Left cardiac atrium (tissue), 4 donors: ENCODE data around the gene ZYG11B. TPM values are rescaled to one million over a fixed set of nuclear protein-coding genes. Genes with fewer than 3 reads are reported as not detected.
A peak's percentile ranks its signal among the peaks of the same experiment; 100 is the strongest.
"Not testable (repeated sequence)": the region's sequence is repeated elsewhere in the genome, so short reads cannot be mapped to it uniquely, and the experiment has no call there.

Experiments used
- ATAC-seq, 2 donors: fragments of 200-7000 bp; cut with Tn5 transposase; one replicate each; pipeline ENCODE4 v1.9.1; 2020; ENCODE audit warnings: mild to moderate bottlenecking in 2 of 2, moderate library complexity in 2 of 2
- DNase-seq: peaks from one replicate; pipeline ENCODE4 v3.0.0-alpha.2; 2020
- intact Hi-C, 2 donors: fragments of 100-400 bp; cut with DNase I; formaldehyde crosslinking; loops; one replicate each; pipeline versions ENCODE4 v1.14.1 to v1.15.1; 2022 to 2023
- total RNA-seq, 2 donors: library from RNA; stranded (reverse); fragmentation: NEBNext Ultra II Directional; extraction: Animal tissue kit (Norgen Biotek cat#: 25700); gene quantifications; one replicate each; pipeline ENCODE4 v1.2.1, GENCODE V29; 2021
- donor health status: DM: no; HTN: yes; CAD: no.
- donor health status: DM: no; HTN: yes; CAD: no; lungs with severe emphysema.
- donor health status: DM: yes; HTN: yes; CAD: no.
- donor health status: Dilated cardiomyopathy.

ZYG11B gene
- total RNA-seq, 2 donors from 2014 or later = 47.2 to 50.0 TPM

DNA sequence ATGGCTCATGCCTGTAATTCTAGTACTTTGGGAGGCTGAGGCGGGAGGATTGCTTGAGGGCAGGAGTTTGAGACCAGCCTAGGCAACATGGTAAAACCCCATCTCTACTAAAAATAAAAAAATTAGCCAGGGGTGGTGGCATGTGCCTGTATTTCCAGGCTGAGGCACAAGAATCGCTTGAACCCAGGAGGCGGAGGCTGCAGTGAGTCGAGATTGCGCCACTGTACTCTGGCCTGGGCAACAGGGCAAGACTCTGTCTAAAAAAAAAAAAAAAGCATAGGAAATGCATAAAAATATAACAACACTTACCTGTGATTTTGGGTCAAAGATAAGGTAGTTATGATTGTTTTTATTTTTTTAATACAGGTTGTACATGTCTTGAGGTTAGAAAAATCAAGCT is 94.6 kb downstream of the ZYG11B start:
- ATAC-seq, DNase-seq, intact Hi-C loops: not testable (repeated sequence)

DNA sequence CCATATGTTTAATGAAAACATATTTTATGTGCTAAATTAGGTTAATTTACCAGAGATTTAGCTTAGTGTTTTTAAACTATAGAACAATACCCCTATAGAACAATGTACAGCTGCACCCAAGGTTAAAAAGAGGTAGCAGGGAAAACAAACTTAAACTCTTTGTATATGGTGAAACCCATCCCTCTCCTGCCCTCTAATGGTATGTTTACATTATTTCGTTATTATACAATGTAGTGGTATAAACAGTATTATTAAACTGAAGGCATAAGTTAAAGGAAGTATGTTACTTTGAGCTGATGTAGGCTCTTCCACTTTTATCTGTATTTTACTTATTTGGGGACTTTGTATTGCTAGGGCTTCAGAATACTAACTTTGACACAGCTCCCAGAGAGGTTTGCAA is 99.6 kb downstream of the ZYG11B start:
- ATAC-seq = no peak
- no peak for DNase-seq
- intact Hi-C loops = no loop called here

- intact Hi-C loops = no loop called here
- ATAC-seq = no peak
- no peak for DNase-seq
These were observed 108.5 kb downstream of the ZYG11B start for GRCh38 chr1:52834798-52835197.

DNA sequence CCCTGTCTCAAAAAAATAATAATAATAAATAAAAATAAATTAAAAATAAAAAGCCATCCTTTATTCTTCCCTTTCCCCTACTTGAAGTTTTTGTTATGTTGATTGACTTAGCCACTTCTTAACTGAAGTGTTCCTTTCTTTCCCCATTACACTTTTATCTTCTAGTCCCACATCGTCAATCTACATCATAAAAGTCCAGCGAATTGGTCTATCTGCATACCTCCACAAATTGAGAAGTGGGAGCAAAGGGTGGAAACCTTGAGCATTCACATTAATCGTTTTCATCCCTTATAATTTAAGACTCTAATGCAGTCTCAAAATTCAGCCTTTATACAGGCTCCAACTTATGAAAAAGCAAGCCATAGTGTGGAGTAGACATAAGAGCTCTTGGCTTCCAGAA is 109.8 kb downstream of the ZYG11B start:
- DNase-seq (no peak), ATAC-seq (no peak)
- intact Hi-C loops = no loop called here

DNA sequence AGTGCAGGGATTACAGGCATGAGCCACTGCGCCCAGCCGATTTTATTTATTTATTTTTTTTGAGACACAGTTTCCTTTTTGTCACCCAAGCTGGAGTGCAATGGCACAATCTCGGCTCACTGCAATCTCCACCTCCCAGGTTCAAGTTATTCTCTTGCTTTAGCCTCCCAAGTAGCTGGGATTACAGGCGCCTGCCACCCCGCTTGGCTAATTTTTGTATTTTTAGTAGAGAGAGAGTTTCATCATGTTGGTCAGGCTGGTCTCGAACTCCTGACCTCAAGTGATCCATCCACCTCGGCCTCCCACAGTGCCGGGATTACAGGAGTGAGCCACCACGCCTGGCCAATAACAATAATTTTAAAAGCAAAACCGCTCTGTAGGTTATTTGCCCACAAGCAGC is 112.9 kb downstream of the ZYG11B start:
- intact Hi-C loops, DNase-seq, ATAC-seq: not testable (repeated sequence)

- peak; percentile 92 to 98 for ATAC-seq
- intact Hi-C loops = no loop called here
- peak; percentile 68 for DNase-seq
These were observed 116.5 kb downstream of the ZYG11B start, which contains the start of gene ZYG11A for GRCh38 chr1:52842643-52843310. ZYG11A (plus strand) TSS chr1:52842760; CDS start chr1:52842884, 124 bp downstream.

DNA sequence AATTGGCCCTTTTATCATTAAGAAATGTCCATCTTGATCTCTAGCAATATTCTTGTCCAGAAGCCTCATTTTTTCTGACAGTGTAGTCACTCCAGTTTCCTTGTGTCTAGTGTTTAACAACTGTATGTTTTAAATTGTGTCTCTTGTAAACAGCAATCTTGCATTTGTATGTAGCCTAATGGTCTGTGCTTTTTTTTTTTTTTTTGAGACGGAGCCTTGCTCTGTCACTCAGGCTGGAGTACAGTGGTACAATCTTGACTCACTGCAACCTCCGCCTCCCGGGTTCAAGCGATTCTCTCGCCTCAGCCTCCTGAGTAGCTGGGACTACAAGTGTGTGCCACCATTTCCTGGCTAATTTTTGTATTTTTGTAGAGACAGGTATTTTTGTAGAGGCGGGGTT is 118.9 kb downstream of the ZYG11B start:
- intact Hi-C loops, ATAC-seq, DNase-seq: not testable (repeated sequence)

- intact Hi-C loops = no loop called here
- ATAC-seq = no peak
- no peak for DNase-seq
These were observed 122.2 kb downstream of the ZYG11B start for GRCh38 chr1:52848423-52848822.

DNA sequence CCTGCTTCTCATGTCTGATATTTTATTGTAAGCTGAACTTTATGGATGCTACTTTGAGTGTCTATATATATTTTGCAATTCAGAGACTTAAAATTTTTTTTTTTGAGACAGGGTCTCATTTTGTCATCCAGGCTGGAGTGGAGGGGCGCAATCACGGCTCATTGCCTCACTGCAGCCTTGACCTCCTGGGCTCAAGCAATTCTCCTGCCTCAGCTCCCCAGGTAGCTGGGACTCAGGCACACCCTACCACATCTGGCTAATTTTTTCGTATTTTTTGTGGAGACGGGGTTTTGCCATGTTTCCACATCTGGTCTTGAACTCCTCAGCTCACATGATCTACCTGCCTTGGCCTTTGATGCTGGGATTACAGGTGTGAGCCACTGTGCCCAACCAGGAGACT is 124.7 kb downstream of the ZYG11B start:
- intact Hi-C loops = no loop called here
- DNase-seq (no peak), ATAC-seq (no peak)

DNA sequence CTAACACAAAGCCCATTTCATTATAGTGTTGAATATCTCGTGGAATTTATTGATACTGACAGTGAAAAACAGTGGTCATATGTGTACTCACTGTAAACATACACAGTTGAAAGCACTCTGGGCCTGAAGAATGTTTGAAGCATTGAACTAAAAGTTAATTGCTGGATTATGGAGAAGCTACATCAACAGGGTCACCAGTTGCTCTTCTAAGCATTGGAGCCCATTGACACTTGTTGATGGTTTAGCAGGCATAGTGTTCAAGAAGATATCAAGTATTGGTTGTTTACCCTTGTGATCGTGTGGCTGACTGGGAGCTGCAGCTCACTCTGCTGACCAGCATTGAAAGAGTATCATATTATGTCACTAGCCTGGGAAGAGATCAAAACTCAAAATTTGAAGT is 126.6 kb downstream of the ZYG11B start:
- ATAC-seq = no peak
- DNase-seq = no peak
- intact Hi-C loops = no loop called here

GRCh38 chr1:52855584-52855983 is 129.3 kb downstream of the ZYG11B start:
- intact Hi-C loops = no loop called here
- DNase-seq (no peak), ATAC-seq (no peak)

GRCh38 chr1:52856026-52856425 is 129.8 kb downstream of the ZYG11B start:
- ATAC-seq (no peak), DNase-seq (no peak)
- intact Hi-C loops = no loop called here

DNA sequence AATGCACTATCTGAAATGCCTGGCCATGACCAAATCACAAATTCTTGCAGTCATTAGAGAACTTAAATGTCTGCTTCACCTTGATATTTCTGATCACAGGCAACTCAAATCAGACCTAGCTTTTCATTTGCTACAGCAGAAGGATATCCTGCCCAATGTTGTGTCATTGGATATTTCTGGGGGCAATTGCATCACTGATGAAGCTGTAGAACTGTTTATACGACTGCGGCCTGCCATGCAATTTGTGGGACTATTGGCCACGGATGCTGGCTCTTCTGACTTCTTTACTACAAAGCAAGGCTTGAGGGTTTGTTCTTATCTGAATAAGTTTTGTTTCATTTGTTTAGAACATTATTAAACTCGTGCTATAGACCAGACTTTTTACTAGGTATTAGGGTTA is 131.2 kb downstream of the ZYG11B start:
- intact Hi-C loops = no loop called here
- ATAC-seq (no peak), DNase-seq (no peak)

DNA sequence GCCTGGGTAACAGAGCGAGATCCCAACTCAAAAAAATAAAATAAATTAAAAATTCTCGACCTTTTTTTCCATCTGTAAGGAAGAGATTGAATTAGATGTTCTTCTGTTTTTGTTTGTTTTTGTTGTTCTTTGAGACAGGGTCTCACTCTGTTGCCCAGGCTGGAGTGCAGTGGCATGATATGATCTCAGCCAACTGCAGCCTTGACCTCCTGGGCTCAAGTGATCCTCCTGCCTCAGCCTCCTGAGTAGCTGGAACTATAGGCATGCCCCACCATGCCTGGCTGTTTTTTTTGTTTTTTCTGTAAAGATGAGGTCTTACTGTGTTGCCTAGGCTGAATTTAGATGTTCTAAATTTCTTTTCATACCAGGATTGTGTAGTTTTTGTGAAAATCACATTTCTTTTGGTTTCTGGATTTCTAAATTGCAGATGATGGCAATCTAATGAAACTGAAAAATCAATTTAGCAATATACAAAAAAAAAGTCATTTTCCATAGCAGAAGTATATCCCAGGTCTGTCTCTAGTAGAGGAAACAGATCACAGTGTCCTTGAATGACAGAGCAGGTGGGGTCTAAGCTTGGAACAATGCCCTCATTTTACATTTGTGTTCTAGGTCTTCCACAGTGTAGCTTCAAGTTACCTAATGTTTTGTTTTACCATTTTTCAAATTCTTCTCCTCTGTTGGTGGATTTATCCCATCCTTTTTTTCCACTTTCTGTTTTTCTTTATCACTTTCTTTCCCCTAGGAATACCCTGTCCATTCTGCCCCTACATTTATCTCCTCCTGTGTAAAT is 136.6 kb downstream of the ZYG11B start:
- no peak for ATAC-seq
- DNase-seq = no peak
- intact Hi-C loops = no loop called here

- ATAC-seq (no peak), DNase-seq (no peak)
- intact Hi-C loops = no loop called here
These were observed 141.0 kb downstream of the ZYG11B start for GRCh38 chr1:52867087-52867863.

- DNase-seq, intact Hi-C loops, ATAC-seq: not testable (repeated sequence)
These were observed 143.5 kb downstream of the ZYG11B start for GRCh38 chr1:52869727-52870126.

DNA sequence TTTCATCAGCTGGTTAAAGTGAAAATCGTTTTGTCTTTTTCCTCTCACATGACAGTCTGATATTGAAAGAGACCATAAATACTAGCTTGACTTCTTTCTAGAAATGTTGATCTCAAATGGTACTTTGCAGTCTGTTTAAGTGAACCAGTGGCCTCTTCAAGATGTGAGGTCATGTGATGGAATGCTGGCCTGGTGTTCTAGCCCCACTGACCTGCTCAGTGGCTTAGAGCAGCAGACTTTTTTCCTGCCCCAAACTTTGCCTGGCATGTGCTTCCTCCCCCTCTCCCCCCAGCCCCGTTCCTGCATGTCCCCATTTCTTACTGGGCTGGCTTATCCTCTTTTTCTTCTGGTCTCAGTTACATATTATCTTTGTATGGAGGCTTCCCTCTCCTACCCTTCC is 150.6 kb downstream of the ZYG11B start:
- intact Hi-C loops = no loop called here
- ATAC-seq = no peak
- DNase-seq = no peak
